ENCODE results near the gene PAEP.

Gene PAEP

GRCh38 chr9:135551456-135551855 is 10.1 kb upstream of the PAEP start:
- DNase-seq: no peak

DNA sequence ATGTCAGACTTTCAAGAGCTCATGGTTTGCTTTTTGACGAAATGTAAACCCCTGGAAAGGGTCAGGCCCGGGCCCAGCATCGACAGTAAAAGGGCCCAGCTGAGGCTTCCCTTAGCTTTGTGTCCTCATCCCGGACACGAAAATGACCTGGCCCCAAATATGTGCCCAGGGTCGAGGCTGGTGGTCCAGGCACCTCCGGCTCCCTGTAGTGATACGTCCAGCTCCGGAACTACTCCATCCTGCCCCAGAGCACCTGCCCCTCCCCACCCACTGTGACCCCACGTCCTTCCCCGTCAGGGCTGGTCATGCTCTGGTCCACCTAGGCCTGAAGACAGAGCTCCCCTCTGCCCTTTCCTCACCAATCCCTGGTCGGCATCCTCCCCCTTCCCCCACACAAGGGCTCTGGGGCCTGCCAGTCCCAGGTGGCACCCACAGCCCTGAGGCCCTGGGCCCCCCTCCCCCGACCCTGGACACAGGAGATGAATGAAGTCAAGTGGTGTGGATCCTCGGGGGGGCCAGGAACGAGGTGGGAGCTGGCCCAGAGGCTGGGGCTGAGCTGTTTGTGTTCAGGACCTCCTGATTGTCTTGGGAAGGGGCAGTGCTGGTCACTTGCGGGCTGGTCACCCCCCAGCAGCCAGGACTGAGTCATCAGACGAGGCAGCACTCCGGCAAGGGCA is 9.4 kb upstream of the PAEP start:
- DNase-seq: no peak

DNA sequence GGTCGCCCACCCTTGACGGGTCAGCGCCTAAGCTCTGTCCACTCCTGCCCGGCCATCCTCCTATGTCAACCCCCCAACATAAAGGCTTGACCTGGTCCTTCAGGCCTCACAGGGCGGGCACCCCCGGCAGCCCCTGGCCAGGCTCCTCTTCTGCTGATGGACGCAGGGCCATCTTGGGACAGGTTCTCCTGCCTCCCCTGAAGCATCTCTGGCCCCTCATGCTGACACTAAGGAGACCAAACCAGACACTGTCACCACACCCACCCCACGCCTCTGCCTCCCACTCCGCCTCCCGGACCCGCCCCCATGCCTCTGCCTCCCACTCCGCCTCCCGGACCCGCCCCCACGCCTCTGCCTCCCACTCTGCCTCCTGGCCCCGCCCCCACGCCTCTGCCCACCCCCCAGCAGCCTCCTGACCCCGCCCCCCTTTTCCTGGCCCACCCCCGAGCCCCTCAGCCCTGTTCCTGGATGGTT is 8.8 kb upstream of the PAEP start:
- no peak for DNase-seq

- no peak for DNase-seq
These were observed 6.8 kb upstream of the PAEP start for GRCh38 chr9:135554718-135555117.

DNA sequence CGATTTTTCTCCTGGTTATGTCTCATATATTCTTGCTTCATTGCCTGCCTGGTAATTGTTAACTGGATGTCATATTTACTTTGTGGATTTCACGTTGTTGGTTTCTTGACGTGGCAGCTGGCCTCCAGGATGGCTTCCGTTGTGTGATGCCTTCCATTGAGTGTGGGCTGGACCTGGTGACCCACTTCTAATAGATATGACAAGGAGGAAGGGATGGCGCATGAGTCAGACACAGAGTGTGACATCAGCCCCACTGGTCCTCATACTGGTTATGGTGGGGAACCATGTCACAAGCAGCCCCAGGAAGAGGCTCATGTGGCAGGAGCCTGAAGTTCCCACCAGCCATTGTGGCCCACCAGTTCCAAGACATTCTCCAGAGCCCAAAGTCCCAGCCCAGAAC is 6.4 kb upstream of the PAEP start:
- peak; percentile 14 for DNase-seq

GRCh38 chr9:135555910-135556309 is 5.6 kb upstream of the PAEP start:
- no peak for DNase-seq

GRCh38 chr9:135559606-135560005 is 1.9 kb upstream of the PAEP start:
- no peak for DNase-seq

DNA sequence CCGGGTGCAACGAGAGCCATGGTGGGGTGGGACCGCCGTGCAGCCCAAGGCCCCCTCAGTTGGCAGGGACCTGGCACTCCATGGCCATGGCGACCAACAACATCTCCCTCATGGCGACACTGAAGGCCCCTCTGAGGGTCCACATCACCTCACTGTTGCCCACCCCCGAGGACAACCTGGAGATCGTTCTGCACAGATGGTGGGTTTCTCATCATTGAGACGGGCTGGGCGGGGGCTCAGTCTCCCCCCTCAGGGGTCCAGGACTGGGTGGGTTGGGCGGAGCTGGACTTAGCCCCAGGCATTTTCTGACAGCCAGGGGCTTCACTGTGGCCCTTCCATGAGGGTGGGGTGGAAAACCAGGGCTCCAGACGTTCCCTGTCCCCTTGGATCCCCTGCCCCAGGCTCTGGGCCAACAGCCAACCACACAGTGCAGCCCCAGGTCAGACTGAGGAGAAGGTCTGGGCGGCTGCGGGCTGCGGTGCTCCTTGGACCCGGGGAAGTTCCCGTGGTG is 734 bp downstream of the PAEP start:
- no peak for DNase-seq

DNA sequence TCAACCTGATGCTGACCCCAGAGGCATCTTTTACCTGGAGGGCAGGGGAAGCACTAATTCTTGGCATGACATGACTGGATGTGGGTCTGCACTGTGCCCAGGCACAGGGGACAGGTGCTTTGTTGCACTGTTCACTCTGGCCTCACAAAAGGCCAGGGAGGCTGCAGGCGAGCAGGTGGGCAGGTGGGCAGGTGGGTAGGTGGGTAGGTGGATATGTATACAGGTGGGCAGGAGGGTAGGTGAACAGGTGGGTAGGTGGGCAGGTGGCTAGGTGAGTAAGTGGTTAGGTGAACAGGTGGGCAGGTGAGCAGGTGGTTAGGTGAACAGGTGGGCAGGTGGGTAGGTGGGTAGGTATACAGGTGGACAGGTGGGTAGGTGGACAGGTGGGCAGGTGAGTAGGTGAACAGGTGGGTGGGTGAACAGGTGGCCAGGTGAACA is 1.5 kb downstream of the PAEP start:
- DNase-seq: no peak

DNA sequence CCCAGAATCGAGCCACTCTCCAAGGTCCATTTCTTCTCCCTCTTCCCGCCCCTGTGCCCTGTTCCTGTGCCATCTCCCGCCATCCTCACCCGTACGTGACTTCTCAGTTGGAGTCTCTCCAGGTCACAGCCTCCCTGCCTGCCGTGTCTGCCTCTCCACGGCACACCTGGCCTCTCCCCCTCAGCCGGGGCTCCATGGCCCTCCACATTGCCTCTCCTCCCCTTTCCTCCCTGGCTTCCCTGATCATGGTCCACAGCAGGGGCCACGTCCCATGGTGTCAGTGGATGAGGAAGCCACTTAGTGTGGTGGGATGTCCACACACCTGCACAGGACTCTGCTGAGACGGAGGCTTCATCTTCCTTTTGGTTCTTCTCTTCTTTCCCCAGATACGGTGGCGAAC is 2.3 kb downstream of the PAEP start:
- no peak for DNase-seq

- no peak for DNase-seq
These were observed 3.6 kb downstream of the PAEP start for GRCh38 chr9:135565141-135565628.

DNA sequence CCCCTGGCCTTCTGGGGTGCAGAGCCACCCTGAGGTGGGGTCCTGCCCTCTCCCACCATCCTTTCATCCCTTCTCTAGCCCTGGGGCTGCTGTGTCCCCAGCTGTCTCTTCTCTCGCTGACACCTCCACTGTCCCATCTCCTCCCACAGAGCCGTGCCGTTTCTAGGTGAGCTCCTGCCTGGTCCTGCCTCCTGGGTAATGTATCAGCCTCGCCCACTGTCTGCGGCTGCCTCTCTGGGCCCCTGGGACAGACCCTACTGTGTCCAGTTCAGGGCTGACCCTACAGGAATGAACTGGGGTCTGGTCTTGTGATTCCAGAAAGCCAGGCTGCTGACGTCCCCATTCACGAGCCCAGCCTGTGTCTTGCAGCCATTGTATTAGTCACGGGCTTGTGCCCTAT is 4.1 kb downstream of the PAEP start:
- DNase-seq: no peak

DNA sequence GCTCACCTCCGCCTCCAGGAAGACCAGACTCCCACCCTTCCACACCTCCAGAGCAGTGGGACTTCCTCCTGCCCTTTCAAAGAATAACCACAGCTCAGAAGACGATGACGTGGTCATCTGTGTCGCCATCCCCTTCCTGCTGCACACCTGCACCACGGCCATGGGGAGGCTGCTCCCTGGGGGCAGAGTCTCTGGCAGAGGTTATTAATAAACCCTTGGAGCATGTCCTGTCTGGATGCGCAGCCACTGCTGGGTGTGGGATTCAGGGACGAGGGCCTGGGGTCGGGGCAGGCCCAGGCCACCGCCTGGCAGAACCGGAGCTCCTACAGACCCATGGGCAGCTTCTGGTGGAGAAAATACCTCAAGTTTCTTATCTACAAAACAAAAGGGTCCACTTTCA is 5.0 kb downstream of the PAEP start:
- no peak for DNase-seq

DNA sequence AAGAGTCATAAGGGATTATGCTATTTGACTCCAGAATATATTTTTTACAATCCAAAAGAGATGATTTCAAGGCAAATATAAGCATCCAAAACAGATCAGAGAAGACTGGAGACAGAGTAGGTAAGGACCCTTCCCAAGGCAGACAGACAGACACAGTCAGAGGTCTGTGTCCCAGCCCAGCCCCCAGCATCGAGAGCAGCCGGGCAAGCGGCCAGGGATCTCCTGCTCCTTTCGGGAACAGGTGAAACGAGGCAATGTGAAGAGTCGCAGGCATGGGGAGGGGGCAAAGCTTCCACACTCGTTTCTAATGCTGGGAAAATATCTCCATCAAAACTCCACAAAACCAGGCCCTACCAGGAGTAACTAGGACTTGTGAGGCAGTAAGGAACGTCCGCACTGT is 5.8 kb downstream of the PAEP start:
- peak; percentile 16 for DNase-seq

- DNase-seq: no peak
These were observed 6.5 kb downstream of the PAEP start for GRCh38 chr9:135568026-135568425.

- DNase-seq: no peak
These were observed 8.9 kb downstream of the PAEP start for GRCh38 chr9:135570456-135570855.

DNA sequence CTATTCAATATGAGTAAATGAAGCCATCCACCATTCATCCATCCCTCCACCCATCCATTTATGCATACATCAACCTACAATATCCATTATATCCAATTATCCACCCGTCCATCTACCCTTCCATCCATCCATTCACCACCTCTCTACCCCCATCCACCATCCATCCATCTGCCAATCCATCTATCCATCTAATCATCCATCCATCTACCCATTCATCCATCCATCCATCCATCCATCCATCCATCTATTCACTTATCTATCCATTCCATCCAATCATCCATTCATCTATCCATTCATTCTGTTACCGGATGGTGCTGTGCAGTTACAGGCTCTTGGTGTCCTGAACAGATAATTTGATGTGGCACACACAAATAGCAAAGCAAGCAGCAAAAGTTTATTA is 10.7 kb downstream of the PAEP start:
- no peak for DNase-seq

DNA sequence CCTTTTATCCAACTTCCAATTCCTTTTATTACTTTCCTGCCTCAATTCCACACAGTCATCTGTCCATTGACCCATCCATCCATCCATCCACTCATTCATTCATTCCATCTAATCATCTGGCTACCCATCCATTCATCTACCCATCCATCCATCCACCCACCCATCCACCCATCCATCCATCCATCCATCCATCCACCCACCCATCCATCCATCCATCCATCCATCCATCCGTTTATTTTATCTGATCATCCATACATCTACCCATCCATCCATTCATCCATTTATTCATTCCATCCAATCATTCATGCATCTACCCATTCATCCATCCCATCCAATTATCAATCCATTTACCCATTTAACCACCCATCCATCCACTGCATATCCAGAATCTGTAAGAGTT is 11.6 kb downstream of the PAEP start:
- no peak for DNase-seq

DNA sequence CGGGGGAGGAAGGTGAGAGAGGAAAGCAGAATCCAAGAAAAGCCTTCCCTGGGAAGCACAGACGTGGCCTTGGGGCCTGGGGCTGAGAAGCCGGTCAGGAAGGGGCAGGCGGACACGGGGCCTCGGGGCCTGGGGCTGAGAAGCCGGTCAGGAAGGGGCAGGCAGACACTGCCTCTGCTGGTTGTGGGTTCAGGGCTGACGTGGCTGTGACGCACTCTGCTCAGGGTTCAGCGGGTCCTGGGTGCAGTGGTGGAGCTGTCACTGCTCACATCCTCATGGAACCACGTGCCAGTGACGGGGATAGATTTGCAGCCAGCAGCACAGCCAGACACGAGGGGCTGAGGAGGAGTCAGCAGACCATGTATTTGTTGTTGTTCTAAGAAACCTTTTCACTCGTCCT is 12.8 kb downstream of the PAEP start:
- no peak for DNase-seq

DNA sequence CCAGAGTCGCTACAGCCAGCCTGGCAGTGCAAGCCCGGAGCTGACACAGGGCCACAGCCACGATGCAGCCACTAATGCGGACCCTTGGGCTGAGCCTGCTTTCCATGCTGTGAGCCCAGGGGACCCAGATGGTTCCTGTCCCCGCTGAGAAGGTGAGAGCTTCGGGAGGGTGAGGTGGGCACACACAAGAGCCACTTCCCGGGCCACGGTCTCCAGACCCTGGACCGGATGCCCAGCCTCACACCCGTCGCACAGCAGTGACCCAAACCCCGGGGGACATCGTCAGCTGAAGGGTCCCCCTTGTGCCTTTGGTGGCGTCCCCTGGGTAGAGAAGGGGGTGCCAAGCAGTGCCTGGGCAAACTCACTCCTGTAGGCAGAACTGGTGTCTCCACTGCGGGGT is 13.4 kb downstream of the PAEP start:
- DNase-seq: no peak

DNA sequence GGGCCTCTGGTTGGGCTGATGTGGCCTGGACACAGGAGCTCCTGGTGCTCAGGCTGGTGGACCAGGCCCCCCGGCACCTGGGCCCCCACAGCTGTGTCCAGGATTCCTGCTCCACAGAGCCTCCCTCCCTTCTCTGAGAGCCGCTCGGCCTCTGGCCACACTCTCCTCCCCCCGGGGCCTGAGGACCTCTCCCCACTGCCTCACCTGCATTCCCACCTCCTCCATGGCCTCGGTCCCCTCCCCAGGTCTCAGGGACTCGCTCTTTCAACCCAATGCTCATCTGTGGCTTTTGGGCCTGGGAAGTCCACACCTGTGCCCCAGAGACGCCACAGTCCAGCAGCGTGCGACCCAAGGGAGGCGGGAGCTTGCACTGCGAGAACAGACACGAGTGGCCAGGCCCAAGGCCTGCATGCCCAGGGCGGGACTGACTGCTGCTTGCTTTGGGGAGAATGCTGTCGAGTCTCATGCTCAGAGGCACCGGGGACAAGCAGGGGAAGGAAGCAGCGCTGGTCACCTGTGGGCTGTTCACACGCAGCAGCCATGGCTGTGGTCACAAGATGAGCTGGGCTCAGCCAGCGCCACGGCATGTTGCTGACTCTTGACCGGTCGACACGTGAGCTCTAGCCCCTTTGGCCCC is 14.6 kb downstream of the PAEP start:
- no peak for DNase-seq

GRCh38 chr9:135577256-135577655 is 15.7 kb downstream of the PAEP start:
- DNase-seq: no peak

DNA sequence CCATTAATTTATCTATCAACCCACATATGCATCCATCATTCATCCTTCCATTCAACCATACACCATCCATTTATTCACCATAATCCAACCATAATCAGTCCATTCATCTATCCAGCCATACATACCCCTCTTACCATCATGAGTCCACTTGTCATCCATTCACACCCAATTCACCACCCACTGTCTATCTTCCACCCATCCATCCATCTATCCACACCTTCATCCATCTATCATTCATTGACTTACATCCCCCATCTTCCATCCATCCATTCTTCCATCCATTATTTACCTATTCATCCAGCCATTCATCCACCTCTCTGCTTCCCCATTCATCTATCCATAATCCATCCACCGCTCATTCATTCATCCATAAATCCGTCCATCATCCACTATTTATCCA is 17.8 kb downstream of the PAEP start:
- no peak for DNase-seq

DNA sequence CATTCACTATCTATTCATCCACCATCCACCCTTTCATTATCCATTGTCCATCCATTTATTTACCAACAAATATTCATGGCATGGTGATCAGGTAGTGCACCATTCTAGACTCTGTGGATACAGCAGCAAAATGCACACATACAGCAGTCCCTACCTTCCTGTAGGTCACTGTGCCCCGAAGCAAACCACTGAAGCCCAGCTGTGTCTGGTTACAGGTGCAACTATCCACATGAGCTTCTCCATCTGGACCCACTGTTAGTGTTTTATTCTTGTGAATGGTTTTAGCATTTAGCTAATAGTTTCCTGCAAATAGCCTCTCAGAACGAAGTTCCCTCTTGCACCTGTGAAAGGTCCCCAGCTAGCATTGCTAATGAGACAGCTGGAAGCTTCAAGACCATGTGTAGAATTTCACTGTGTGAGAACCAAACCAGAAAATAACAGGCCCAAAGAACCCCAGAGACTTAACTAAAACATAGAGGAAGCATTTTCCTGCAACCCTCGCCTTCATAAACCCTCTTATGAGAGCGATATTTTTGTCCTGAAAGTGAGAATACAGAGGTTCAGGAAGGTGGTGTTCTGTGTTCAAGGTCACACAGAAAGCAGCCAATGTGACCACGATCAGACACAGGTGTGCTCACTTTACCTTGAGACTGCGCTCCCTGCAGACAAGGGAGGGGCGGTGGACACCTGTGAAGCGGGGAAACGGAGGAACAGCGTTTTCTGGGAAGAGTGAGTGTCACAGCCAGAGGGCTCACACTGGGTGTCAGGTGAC is 18.5 kb downstream of the PAEP start:
- no peak for DNase-seq
